Measurements from ENCODE around the gene GRIK5.

DNA sequence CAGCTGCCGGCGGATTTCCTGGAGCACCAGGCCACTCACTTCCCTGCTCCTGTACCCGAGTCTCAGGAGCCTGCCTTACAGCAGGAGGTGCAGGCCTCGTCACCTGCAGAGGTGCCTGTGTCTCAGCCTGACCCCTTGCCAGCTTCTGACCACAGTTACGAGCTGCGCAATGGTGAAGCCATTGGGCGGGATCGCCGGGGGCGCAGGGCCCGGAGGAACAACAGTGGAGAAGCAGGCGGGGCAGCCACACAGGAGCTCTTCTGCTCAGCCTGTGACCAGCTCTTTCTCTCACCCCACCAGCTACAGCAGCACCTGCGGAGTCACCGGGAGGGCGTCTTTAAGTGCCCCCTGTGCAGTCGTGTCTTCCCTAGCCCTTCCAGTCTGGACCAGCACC lies 9.3 kb upstream of the GRIK5 start:
- TF ChIP-seq CTCF (conservative IDR thresholded peaks at IDR 0.05) (no peak), ZFX (IDR thresholded peaks at IDR 0.05) (no peak)
